ENCODE data around the gene C9orf50. TPM values are rescaled to one million over a fixed set of nuclear protein-coding genes. Genes with fewer than 3 reads are reported as not detected.

C9orf50 gene
- total and polyA plus RNA-seq, 2 donors = 0.28 TPM; not detected in 1

DNA sequence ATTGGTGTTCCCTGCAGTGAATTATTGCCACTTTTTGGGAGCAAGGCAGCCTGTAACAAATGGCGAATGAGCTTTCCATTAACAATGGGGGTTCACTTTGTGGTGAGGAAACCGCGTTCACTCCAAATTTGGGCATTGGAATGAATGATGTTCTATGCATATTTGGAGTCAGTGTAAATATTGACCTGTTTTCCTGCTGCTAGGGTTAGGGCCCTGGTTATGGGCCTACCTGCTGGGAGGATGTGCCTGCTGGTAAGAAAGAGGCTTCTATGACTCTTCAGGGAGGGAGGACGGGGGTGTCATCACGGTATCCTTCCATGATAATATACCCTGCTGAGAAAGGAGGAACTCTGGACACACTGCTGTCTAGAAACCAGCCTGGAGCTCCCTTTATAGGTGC is 29.0 kb downstream of the C9orf50 start:
- H3K36me3 ChIP-seq (ENCODE audit: insufficient read depth) = no peaks in the 10 kb centered on the region
- H3K4me1 ChIP-seq (ENCODE audit: insufficient read depth) = no peaks in the 10 kb centered on the region
- no peak overlapping the region for H3K4me3 ChIP-seq (ENCODE audit: low read depth, low read length)
- 77% methylated on average over 5 of the region's 5 CpGs for WGBS
- no peak overlapping the region for H3K27ac ChIP-seq (ENCODE audit: low read depth)
- DNase-seq (ENCODE audit: extremely low spot score) = no peak

DNA sequence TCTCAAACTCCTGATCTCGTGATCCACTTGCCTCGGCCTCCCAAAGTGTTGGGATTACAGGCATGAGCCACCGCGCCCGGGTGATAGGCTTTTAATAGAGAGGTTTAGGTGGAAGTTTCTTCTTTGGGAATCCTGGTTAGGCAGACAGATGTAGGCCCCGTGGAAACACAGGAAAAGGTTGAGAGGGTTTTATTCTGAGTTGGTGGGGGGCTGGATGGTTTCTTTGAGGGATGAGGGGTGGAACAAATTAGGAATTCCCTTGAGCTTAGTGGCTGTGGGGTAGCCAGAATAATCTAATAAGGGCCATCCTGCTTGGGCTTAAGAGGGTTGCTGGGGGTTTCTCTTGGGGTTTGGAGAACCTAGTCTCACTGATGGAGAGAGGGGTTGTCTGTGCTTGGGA is 30.4 kb downstream of the C9orf50 start:
- H3K27ac ChIP-seq (ENCODE audit: low read depth) = no peak overlapping the region
- no peak for DNase-seq (ENCODE audit: extremely low spot score)
- no peaks in the 10 kb centered on the region for H3K4me1 ChIP-seq (ENCODE audit: insufficient read depth)
- WGBS = 90% methylated on average over 6 of the region's 6 CpGs
- no peaks in the 10 kb centered on the region for H3K36me3 ChIP-seq (ENCODE audit: insufficient read depth)
- H3K4me3 ChIP-seq (ENCODE audit: low read depth, low read length) = no peak overlapping the region

DNA sequence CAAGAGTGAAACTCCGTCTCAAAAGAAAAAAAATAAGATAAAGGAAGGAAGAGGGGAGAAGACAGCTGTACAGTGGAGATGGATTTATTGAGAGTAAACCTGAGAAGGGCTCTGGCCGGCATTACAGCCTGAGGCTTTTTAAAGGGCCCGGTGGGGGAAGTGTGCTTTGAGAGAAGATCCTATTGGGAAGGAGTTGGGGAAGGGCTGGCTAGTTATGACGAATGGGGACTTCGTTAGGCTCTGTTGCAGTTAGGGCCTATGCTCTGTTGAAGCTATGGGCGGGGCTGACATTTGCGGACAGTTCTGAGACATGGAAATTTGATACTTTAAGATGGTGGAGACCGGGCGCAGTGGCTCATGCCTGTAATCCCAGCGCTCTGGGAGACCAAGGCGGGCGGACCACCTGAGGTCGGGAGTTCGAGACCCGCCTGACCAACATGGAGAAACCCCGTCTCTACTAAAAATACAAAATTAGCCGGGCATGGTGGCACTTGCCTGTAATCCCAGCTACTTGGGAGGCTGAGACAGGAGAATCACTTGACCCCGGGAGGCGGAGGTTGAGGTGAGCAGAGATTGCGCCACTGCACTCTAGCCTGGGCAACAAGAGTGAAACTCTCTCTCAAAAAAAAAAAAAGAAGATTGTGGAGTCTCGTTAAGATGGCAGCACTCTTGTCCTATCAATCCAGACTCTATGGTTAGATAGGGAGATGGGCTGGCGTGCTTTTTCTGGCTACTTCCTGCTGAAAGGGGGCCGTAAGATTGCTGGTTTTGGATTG is 33.2 kb downstream of the C9orf50 start:
- WGBS = 77% methylated on average over 23 of the region's 23 CpGs
- H3K4me1 ChIP-seq (ENCODE audit: insufficient read depth) = no peaks in the 10 kb centered on the region
- DNase-seq (ENCODE audit: extremely low spot score) = no peak

DNA sequence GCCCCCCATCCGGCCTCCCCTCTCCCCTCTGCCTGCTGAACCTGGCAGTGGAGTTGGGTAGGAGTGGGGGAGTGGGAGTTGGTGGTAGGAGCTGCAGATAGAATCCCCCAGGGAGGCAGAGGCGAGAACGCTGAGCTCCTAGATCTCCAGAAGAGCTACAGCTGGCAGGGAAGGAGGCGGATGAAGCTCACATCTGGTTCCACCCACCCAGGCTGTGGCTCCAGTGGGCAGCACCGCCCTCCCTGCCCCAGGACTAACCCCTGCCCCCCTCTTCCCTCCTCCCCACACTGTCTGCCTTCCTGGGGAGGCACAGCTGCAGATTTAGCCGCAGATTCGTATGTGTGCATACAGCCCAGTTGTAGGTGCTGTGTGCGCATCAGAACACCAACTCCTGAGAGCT is 34.2 kb downstream of the C9orf50 start:
- Histone ChIP-seq H3K36me3 (ENCODE audit: insufficient read depth) (no peaks in the 10 kb centered on the region), H3K4me3 (ENCODE audit: low read depth, low read length) (no peak overlapping the region), H3K27ac (ENCODE audit: low read depth) (no peak overlapping the region), H3K4me1 (ENCODE audit: insufficient read depth) (no peaks in the 10 kb centered on the region)
- DNase-seq (ENCODE audit: extremely low spot score) = no peak
- 58% methylated on average over 8 of the region's 8 CpGs for WGBS

More for the DNA sequence above, 33.2 kb downstream of the C9orf50 start:
- Histone ChIP-seq H3K27ac (ENCODE audit: low read depth) (no peak overlapping the region), H3K4me3 (ENCODE audit: low read depth, low read length) (no peak overlapping the region), H3K36me3 (ENCODE audit: insufficient read depth) (no peaks in the 10 kb centered on the region)

DNA sequence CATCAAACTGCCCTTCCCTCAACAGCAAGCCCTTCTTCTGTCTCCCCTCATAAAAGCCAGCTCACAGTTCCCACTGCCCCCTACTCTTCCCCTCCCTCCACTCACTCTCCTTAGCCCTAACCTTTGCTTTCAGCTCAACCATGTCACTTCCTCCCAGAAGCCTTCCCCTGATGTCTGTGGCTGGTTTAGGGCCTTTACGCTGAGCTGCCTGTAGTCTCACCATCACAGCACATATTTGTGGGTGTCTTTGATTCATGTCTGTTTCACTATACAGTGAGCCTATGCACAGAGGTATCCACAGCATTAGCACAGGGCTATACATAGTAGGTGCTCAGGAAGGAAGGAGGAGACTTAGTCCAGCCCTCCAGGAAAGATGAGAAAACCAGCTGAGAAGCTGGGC is 34.7 kb downstream of the C9orf50 start:
- Histone ChIP-seq H3K36me3 (ENCODE audit: insufficient read depth) (no peaks in the 10 kb centered on the region), H3K4me1 (ENCODE audit: insufficient read depth) (no peaks in the 10 kb centered on the region), H3K27ac (ENCODE audit: low read depth) (no peak overlapping the region), H3K4me3 (ENCODE audit: low read depth, low read length) (no peak overlapping the region)
- WGBS = 98% methylated on average over 1 of the region's 1 CpG
- no peak for DNase-seq (ENCODE audit: extremely low spot score)

DNA sequence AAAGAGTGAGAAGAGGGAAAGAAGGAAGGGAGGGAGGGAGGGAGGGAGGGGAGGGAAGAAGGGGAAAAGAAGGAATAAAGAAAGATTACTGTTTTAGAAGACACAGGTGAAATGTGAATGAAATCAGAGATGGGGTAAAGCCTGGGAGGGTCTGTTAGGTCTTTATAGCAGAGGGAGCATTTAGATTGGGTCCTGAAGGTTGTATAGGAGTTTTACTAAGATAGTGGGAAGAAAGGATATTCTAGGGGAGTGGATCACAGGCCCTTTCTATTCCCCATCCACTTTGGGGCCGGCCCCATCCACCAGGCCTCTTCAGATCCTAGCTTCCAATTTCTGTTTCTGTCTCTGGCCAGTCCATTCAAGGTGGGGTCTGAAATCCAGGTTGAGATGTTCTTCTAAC is 35.5 kb downstream of the C9orf50 start:
- 97% methylated on average over 1 of the region's 1 CpG for WGBS
- H3K4me1 ChIP-seq (ENCODE audit: insufficient read depth) = no peaks in the 10 kb centered on the region
- H3K27ac ChIP-seq (ENCODE audit: low read depth) = no peak overlapping the region
- H3K4me3 ChIP-seq (ENCODE audit: low read depth, low read length) = no peak overlapping the region
- H3K36me3 ChIP-seq (ENCODE audit: insufficient read depth) = no peaks in the 10 kb centered on the region
- DNase-seq (ENCODE audit: extremely low spot score) = no peak

DNA sequence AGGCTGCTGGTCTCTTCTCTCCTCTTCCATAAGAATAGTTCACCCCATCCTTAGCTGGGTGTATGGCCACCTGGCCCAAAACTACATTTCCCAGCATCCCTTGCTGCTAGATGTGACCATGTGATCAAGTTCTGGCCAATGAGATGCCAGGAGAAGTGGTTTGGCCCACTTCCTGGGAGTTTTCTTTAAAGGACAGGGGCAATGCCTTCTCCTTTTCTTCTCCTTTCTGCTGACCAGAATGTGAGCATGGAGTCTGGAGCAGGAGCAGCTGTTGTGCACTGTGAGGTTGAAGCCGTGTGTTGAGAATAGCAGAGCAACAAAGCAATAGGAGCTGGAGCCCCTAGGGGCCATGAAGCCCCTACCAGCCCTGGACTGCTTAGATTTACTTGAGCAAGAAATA is 36.8 kb downstream of the C9orf50 start:
- H3K4me1 ChIP-seq (ENCODE audit: insufficient read depth) = no peaks in the 10 kb centered on the region
- no peaks in the 10 kb centered on the region for H3K36me3 ChIP-seq (ENCODE audit: insufficient read depth)
- 84% methylated on average over 1 of the region's 1 CpG for WGBS
- no peak overlapping the region for H3K4me3 ChIP-seq (ENCODE audit: low read depth, low read length)
- DNase-seq (ENCODE audit: extremely low spot score) = no peak
- H3K27ac ChIP-seq (ENCODE audit: low read depth) = no peak overlapping the region

DNA sequence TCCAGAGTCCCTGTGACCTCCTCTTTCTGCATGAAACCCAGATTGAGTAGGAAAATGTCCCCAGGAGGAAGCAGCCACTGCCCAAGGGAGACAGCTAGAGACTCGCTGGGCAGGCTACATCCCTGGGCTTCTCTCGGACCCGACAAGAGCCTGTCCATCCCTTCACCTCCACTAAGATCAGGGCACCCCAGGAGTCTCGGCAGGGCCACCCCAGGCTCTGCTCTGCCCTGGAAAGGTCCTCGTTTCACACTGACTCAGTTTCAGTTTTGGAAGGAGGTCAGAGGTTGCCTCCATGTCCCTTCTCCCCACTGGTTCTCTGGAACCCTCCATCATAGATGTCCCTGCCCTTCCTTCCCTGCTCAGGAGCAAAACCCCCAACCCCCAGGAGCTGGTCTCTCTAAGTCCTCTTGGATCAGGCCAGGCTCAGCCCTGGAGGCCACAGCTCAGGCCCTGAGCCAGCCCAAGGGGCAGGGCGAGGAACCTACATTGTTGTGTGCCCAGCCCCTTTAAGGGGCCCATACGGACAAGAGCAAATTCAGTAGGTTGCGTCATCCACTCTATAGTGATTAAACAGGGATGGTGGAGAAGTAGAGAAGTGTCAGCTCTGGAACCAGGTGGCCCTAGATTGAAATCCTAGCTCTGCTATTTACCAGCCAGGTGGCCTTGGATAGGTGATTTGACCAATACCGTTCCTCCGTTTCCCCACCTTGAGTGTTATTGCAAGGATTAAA is 37.4 kb downstream of the C9orf50 start:
- no peaks in the 10 kb centered on the region for H3K36me3 ChIP-seq (ENCODE audit: insufficient read depth)
- DNase-seq (ENCODE audit: extremely low spot score) = no peak
- H3K27ac ChIP-seq (ENCODE audit: low read depth) = no peak overlapping the region
- no peaks in the 10 kb centered on the region for H3K4me1 ChIP-seq (ENCODE audit: insufficient read depth)
- H3K4me3 ChIP-seq (ENCODE audit: low read depth, low read length) = no peak overlapping the region
- WGBS = 86% methylated on average over 10 of the region's 10 CpGs

DNA sequence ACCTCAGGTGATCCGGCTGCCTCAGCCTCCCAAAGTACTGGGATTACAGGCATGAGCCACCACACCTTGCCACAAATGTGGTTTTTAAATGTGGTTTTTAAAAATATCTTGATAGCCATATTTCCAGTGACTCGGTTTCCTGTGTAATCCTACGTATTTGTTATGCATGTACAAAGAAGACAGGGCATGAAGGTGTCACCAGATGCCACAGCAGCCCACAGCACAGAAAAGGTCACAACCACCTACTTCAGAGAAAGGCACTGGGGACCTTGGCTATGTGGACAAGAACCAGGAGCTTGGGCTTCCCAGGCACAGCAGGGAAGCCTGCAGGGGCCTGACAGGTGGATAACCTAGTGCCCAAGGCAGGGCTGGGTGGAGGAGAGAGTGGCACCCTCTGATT is 38.0 kb downstream of the C9orf50 start:
- no peaks in the 10 kb centered on the region for H3K36me3 ChIP-seq (ENCODE audit: insufficient read depth)
- WGBS = 91% methylated on average over 3 of the region's 3 CpGs
- DNase-seq (ENCODE audit: extremely low spot score) = no peak
- H3K4me1 ChIP-seq (ENCODE audit: insufficient read depth) = no peaks in the 10 kb centered on the region
- no peak overlapping the region for H3K27ac ChIP-seq (ENCODE audit: low read depth)
- H3K4me3 ChIP-seq (ENCODE audit: low read depth, low read length) = no peak overlapping the region

DNA sequence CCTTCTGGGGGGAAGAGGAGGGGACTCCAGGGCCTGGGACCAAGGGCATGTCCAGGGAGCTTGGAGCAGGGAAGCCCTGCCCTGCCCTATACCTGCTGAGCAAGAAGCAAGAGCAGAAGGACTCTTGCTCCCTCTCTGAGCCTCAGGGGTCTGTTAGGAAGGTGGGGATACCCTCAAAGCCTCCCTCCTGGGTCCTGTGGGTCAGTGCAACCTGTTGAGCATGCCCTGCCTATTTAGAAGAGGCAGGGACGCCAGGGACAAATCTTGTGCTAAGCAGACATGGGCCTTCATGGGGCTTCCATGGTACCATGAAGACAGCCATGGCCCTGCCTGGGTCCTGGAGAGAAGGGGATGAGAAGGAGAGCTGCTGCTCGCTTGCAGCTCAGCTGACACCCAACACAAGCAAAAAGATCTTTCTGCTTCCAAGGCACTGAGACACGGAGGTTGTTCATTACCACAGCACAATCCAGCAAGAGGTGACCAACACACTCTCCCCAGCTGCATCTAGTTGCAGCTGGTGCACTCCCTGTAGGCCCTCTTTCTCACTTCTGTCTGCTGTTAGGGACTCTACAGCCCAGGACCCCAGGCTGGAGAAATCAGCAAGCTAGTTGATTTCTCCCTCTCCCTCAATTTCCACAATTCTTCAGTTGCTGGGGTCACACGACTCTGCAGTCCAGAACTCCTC is 39.3 kb downstream of the C9orf50 start:
- H3K4me3 ChIP-seq (ENCODE audit: low read depth, low read length) = no peak overlapping the region
- no peak overlapping the region for H3K27ac ChIP-seq (ENCODE audit: low read depth)
- no peaks in the 10 kb centered on the region for H3K4me1 ChIP-seq (ENCODE audit: insufficient read depth)
- no peaks in the 10 kb centered on the region for H3K36me3 ChIP-seq (ENCODE audit: insufficient read depth)
- 75% methylated on average over 4 of the region's 4 CpGs for WGBS
- DNase-seq (ENCODE audit: extremely low spot score) = no peak

DNA sequence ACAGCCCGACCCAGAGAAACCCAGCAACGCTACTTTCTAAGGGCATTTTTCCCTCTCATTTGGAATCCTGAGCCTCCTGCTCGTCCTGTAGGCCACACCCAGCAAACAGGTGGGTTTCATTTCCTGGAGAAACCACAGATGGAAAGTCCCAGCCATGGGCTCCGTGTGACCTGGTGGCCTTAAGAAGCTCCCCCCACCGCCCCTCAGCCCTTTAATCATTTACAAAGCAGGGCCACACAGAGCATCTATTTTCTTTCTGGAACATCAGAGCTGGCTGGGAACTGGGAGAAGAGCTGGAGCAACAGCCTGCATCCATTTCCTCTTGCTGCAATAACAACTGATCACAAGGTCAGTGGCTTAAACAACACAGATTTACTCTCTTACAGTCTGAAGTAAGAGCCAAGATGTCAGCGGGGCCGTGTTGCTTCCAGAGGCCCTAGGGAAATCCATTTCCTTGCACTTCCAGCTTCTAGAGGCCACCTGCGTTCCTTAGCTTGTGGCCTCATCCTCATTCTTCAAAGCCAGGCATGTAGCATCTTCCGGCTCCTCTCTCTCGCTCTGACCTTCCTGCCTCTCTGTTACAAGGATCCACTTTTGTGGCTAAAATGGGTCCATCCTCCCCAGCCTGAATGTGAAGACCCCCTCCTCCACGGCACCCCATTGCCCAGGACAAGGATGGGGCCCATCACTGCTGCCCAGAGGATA is 40.5 kb downstream of the C9orf50 start:
- H3K27ac ChIP-seq (ENCODE audit: low read depth) = no peak overlapping the region
- no peaks in the 10 kb centered on the region for H3K4me1 ChIP-seq (ENCODE audit: insufficient read depth)
- H3K36me3 ChIP-seq (ENCODE audit: insufficient read depth) = no peaks in the 10 kb centered on the region
- H3K4me3 ChIP-seq (ENCODE audit: low read depth, low read length) = no peak overlapping the region
- DNase-seq (ENCODE audit: extremely low spot score) = no peak
- 83% methylated on average over 11 of the region's 11 CpGs for WGBS

DNA sequence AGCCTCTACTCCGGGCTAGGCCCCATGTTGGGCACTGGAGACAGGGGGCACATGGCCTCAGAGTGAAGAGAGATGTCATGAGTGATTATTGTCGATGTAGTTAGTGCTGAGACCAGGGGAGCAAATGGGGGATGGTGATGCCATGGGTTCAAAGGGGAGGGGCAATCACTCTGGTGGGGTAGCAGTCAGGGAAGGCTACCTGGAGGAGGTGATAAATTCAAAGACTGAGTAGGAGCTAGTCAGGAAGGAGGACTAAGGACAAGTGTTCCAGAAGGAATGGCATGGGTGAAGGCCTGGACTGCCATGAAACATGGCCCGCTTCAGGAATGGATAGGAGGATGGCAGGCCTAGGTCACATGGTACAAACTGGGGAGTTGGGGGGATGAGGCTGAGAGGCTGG is 41.6 kb downstream of the C9orf50 start:
- WGBS = 91% methylated on average over 3 of the region's 3 CpGs
- H3K4me3 ChIP-seq (ENCODE audit: low read depth, low read length) = no peak overlapping the region
- no peak for DNase-seq (ENCODE audit: extremely low spot score)

More for the DNA sequence above, 41.6 kb downstream of the C9orf50 start:
- Histone ChIP-seq H3K4me1 (ENCODE audit: insufficient read depth) (no peaks in the 10 kb centered on the region), H3K27ac (ENCODE audit: low read depth) (no peak overlapping the region), H3K36me3 (ENCODE audit: insufficient read depth) (no peaks in the 10 kb centered on the region)

Measured in urinary bladder (tissue), 4 donors.